GM18909 (cell line): ENCODE data around the gene CBX5.
"Not testable (repeated sequence)": the region's sequence is repeated elsewhere in the genome, so short reads cannot be mapped to it uniquely, and the experiment has no call there.

ENCODE experiments used
- ATAC-seq: cut with Tn5 transposase; IDR thresholded peaks from one replicate; pipeline ENCODE4 v1.9.1; 2021; ENCODE audit warnings: mild to moderate bottlenecking; ENCODE audit not compliant: unreplicated experiment, poor library complexity

Gene CBX5

DNA sequence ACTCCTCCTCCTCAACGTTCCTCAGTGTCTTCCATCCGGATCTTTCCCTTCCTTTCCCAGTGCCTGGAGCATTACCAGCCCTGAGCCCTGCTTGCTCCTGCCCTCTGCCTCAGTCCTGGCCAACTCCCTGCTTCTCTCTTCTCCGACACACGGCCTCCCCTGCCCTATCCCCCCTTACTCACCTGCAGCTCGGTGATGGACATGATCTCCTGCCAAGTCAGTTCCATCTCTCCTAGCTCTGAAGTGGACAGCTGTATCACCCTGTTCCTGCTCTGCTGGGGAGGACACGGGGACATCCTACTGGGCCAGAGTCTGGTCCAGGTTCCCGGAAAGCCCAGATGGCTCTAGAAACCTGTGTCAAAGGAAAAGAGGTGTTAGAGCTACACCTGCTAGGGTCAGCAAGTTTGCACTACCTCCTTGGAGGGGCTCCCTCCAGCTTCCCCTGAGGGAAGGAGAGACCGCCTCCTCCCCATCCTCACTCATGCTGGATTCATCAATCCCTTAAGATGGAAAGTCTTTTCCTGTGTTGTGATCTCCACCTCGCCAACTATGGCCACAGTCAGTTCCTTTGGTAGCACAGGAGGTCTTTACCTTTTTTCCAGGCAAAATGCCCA, 15.1 kb upstream of the CBX5 start:
- no peak for ATAC-seq

DNA sequence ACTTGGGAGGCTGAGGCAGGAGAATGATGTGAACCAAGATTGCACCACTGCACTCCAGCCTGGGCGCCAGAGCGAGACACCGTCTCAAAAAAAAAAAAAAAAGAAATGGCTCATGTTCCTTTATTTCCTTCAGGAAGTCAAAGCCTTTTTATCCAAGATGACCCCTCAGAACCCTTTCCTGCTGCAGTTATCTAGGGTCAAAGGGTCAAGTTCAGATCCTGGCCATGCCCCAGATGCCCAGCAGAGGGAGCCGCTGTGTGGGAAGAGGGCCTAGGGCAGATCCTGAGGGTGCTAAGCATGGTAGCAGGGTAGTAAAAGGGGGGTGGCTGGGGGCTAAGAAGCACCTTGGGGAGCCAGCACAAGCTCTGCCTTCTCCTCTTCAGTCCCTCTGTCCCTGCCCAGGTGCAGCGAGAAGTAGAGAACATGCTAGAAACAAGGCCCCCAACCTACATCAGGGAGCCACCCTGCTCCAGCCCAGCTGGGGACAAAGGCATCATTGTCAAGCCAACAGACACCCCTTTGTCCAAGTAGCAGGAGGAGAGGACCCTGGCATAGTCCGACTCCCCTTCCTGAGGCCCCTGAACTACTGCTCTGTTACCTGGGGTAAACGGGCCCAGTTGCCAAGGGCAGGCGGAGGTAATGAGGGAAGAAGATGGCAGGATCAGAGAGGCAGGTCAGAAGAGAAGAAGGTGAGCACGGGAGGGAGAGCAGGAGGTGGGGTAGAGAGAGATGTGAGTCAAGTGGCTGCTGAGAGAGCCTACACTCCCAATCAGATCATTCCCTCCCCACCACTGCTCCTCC, 14.4 kb upstream of the CBX5 start:
- ATAC-seq, result no peak

DNA sequence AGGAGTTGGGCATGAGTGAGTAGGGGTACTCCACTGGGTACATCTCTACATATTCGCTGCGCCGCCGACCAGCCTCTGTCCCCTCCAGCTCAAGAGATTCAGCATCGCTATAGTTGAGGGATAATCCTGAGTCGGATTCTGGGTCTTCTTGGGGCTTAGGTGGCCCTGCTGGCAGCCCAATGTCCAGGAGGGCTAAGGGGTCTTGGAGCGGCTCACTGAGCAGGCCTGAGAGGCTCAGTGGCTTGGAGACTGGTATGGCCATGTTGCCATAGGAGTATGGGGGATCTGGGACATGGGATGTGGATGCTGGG, 13.0 kb upstream of the CBX5 start:
- ATAC-seq, result no peak

DNA sequence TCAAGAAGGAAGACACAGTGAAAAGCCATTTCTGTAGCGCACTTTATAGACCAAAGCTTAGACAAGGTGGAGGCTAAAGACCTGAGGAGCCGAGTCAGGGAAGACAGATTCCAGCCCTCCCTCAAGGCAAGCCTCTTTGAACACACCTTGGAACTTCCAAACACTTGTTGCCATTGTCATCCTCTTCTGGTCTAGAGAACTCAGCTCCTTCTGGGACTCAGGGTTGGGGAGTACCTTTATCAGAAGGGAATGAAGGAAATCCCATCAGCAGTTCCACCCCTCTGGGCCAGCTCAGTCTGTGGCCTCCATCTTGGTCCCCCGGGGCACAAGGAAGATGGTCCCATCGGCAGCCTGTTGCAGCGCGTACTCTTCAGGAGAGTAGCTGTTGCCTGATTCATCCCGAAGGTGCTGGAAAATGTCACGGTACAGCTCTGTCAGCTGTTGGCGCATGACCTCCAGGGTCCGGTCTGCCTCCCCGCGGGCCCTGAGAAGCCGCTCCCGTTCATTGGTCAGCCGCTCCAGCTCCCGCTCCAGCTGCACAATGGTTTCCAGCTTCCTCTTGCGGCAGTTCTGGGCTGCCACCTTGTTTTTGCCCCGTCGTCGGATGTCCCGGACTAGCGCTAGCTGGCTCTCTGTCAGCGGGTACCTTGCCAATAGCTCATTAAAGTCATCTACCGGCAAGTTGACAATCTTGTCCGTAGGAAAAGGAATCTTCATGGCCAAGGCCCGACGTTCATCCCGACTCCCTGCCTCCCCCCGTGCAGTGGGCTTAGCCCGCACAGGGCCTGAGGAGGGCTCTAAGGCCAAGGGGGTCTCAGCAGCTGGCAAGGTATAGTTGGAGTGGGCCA, 12.4 kb upstream of the CBX5 start:
- no peak for ATAC-seq

DNA sequence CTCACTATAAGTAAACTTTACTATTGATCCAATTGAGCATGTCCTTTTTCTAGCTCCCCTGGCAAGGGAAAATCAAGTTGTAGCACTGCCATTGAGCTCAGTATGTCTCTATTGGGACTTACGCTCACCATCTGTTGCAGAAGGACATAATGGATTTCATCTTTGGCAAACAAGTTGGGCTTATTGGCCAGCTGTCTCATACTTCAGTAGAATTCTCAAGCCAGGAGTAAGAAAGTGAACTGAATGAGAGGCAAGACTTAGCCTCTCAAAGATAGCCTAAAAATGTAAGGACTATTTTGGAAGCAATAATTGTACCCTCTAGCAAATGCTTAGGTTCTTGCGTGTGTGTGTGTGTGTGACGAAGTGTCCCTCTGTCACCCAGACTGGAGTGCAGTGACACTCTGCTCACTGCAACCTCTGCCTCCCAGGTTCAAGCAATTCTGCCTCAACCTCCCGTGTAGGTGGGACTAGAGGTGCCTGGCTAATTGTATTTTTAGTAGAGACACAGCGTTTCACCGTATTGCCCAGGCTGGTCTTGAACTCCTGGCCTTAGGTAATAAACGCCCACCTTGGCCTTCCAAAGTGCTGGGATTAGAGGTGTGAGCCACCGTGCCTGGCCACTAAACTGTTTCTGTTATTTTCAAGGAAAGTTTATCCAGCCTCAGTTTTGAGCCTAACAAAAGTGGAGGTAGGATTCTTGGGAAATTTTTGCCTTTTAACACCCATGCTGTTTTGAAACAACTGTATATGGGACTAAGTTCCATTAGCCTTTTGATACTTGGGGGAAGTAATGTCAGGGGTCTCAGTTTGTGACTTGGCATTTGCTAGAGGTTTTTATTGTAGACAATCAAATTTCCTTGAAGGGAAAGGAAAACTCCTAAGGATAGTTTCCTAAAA, 7.6 kb upstream of the CBX5 start:
- ATAC-seq, result no peak

DNA sequence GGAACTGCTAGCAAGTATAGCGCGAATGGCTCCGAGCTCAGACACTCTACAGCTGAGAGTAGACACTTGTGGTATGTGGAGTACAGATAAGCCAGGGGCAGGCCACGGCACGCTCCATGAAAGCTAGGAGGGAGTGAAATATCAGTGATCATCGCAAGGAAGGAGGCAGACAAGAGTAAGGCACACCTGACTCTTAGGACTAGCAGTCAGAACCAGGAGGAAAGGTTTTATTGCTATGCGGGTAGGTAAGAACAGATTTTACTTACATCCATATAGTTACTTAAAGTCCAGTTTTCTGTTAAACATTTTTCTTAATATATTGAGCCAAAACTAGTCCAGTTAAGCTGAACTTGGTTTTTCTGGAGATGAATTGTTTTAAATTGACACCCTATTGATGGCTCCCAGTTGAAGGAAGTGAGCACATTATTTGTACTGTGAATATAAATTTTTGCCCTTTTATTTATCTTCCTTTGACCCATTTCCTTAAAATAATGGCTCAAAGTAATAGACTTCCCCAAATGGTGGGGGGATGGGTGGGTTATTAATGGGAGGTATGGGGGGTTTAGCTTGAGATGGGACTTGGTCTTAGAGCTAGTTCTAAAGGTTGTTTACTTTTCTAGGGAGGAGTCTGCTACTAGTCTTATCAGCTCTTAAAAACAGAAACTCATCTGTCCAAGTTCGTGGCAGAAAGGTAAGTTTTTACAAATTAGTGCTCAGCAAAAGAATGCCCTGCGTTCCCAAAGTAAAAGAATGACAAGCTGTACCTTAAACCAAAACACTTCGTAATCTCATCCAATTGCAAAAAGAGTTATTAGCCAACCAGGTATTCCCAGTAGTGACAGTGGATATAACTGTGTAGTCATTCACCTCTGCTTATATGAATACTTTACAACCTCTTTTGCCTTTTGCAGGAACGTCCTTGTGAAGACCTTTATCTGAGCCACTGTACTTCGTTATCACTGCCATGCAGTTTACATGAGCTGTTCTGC, 6.4 kb upstream of the CBX5 start:
- no peak for ATAC-seq

DNA sequence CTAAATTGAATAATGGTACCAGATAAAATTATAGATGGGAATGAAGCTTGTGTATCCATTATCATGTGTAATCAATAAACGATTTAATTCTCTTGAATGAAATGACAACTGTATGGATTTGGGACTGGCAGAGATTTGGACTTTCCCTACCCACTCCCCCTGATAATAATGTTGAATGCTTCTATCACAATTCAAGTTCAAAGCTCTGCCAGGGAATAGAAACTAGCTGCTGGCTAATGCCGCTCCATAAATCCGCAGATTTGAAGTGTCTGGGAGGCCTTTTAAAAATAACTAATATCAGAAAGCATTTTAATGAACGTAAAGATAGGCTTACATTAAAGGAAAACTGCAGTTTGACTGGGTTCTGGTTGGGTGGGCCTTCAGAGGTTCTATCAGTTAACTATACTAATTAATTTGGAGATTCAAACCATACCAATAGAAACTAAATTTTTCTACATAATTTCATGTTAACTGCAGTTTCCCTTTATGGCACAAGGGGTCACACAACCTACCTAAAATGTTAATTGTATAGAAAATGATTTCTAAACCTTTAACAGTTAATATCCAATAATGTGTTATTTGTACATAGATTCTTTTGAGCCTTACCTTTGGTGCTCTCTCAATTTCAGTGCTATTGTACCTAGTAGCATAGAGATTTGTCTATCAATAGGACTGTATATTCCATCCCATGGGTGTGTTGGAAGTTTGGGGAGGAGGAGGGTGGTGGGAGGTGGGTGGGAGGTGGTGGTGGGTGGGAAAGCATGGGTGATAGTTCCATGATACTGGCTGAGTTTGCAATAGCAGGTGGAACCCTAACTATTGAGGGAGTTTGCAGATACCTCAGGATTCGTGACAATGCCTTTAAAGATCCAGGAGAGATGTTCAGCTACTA, 5.5 kb upstream of the CBX5 start:
- no peak for ATAC-seq

DNA sequence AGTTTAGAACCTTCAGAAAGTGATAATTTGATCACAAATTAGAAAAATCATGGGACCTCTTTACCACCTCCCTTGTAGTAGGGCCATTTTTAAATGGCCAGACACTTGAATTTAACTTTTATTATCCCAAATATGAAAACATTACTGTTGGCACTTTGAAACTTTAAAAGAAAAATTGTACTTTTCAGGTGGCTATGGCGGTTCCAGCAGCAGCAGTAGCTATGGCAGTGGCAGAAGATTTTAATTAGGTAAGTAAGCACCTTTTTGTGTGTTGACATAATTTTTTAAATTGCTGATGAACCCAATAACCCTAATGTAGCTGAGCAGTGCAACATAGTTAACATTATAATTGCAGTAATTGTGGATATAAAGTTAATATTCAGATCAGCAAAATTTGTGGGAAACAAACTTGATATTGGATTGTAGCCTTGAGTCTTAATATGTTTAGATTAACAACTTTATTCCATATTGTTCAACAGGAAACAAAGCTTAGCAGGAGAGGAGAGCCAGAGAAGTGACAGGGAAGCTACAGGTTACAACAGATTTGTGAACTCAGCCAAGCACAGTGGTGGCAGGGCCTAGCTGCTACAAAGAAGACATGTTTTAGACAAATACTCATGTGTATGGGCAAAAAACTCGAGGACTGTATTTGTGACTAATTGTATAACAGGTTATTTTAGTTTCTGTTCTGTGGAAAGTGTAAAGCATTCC, 4.3 kb upstream of the CBX5 start:
- not testable (repeated sequence) for ATAC-seq

DNA sequence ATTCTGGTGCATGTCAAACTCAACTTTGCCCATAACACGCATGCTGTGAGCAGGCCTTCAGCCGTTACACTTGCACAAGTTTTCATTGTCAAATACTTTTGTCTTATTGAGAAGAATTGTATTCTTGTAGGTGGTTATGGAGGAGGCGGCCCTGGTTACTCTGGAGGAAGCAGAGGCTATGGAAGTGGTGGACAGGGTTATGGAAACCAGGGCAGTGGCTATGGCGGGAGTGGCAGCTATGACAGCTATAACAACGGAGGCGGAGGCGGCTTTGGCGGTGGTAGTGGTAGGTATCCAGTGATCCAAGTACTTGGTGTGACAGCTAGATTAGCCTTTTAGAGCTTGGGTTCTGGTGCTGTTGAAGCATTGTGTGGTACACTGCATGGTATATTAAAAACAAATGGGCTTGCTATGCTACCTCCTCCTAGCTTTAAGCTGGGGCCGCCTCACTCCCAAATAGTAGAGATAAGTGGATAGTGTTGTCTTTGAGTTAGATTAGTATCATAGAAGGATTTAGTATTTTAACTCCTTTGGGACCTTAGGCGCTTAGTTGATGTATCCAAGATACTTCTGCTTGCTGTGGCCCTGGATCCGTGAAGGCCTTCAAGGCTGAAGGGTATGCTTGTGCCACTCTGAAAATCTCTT, 3.1 kb upstream of the CBX5 start:
- no peak for ATAC-seq

DNA sequence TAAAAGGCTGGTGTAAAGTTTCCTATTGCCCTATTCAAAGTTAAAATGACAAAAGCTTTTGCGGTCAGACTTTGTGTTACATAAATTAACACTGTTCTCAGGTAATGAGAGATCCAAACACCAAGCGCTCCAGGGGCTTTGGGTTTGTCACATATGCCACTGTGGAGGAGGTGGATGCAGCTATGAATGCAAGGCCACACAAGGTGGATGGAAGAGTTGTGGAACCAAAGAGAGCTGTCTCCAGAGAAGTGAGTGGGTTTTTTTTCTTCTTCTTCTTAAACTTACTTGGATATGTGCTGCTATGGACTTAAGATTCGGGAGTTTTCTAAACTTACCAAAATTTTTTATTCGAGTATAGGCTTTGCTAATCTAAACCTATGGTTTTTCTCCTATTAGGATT, 1.8 kb upstream of the CBX5 start:
- ATAC-seq, result not testable (repeated sequence)

DNA sequence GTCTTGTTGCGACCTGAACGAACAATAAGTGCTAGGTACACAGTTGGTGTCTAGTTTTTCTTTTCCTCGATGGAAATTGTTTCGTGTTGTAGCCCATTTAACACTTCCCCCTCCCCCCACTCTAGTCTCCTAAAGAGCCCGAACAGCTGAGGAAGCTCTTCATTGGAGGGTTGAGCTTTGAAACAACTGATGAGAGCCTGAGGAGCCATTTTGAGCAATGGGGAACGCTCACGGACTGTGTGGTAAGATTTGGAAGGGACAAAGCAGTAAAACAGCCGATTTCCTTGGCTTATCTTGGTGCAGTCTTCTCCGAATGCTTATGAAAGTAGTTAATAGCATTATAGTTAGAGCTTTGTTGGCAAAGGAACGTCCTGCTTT, 1.3 kb upstream of the CBX5 start:
- not testable (repeated sequence) for ATAC-seq

DNA sequence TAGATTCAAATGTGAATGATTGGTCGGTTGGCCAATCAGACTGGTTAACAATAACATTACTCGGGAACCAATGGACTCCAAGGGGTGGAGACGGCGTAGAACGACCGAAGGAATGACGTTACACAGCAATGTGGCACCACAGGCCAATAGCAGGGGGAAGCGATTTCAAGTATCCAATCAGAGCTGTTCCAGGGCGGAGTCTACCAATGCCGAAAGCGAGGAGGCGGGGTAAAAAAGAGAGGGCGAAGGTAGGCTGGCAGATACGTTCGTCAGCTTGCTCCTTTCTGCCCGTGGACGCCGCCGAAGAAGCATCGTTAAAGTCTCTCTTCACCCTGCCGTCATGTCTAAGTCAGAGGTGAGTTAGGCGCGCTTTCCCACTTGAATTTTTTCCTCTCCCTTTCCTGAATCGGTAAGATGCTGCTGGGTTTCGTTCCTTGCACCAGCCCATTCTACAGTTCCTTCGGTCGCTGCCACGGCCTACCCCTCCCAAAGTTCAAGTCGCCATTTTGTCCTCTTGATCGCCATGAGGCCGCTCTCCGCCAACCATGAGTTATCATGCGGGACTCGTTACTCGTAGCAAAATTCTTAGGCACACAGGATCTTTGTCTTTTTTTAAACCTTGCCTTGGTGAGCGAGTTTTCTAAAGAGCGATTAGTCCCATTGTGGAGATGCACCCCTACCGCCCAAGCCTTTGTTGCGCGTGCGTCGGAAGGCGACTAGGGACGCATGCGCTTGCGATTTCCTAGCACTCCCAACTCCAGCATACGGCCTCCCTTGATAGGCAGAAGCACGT, 742 bp upstream of the CBX5 start, which contains the start of gene HNRNPA1:
Gene HNRNPA1, plus strand, starts transcription at position 259 of the 793 bp plus-strand sequence. Its CDS starts 82 bp downstream, at position 341.
- ATAC-seq, result peak; percentile 90

DNA sequence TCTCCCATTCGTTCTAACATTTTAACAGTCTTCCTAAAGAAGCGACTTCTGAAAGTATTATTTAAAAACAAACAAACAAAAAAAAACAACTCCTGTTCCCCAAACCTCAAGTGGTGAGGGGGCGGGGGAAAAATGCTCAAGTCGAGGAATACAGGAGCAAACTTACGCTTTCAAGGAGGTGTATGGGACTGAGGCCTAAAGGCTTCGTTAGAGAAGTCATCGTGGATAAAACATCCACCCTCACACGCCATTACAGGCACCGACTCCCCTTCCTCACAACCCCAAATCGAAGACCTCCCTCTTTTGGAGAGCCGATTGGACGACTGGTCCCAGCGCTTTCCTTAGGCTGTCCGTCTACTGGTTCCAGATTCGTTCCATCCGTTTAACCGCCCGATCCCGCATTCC, 693 bp downstream of the CBX5 start:
- ATAC-seq, result no peak

DNA sequence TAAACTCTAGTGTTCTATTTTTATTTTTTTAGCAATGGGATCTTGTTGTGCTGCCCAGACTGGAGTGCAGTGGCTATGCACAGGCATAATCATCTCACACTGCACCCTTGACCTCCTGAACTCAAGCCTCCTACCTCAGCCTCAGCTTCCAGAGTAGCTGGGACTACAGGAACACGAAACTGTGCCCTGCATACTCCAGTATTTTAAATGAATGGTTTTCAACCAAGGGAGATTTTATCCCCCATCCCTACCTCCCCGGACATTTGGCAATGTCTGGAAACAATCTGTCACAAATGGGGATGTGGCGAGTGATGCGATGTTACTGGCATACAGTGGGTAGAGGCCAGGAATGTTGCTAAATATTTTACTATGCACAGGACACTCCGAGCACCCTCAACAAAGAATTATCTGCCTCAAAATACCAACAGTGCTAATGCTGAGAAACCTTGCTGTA, 2.1 kb downstream of the CBX5 start:
- ATAC-seq, result no peak

DNA sequence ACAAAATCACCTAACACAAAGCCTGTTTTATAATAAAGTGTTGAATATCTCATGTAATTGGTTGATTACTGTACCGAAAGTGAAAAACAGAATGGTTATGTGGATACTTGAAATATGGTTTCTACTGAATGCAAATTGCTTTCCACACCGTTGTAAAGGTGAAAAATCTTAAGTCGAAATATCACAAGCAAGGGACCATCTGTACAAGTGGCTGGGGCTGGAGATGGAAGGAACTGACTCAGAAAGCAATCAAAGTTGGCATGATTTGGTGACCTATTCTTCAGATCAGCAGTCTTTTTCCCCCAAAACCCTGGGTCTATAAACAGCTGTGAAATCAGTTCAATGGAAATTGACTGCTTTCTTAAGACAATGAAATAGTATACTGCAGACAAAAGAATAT, 3.6 kb downstream of the CBX5 start:
- ATAC-seq, result no peak

DNA sequence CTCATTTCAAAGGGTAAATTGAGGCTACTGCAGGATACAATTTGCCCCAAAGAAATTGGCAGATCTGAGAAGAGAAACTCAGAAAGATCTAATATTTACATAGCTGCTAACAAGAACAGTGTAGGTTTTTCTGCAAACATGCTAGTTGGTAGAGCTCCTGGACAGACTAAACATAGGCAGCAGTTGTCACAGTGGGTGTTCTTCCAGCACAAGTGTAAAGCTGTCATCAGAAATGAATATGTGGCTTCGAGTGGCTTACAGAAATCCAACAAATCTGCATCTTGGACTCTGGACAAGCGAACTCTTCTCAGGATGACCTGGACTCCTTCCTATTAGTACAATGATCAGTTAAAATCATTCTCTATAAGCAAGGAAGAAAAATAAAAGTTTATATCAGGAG, 5.9 kb downstream of the CBX5 start:
- no peak for ATAC-seq
